ENCODE data around the gene MYH11.

MYH11 gene

GRCh38 chr16:15765880-15766279, 90.9 kb downstream of the MYH11 start:
- no CpG with 5 or more reads among the region's 3 CpGs for WGBS, 2 donors (ENCODE audit: extremely low coverage in 2 of 2, insufficient read length in 2 of 2, insufficient replicate concordance in 1 of 2)
- Histone ChIP-seq H3K27me3 (ENCODE audit: control insufficient read depth in 3 of 3, insufficient read depth in 3 of 3, low read depth in 1 of 3, low read length in 3 of 3) (peaks cover 0 to 3% (median 0%) of the 10 kb centered on the region in 3 experiments), H3K18ac (ENCODE audit: low read length) (no peak overlapping the region), H3K36me3 (replicated peaks in 1 of 2; ENCODE audit: control insufficient read depth in 2 of 2, insufficient read depth in 2 of 2, low read length in 2 of 2) (no peaks in the 10 kb centered on the region), H3K9ac (ENCODE audit: low read depth, low read length, poor library complexity) (no peak overlapping the region), H2BK15ac (ENCODE audit: low read length) (no peak overlapping the region), H3K4me1 (ENCODE audit: control insufficient read depth in 2 of 2, insufficient read depth in 1 of 2, low read depth in 1 of 2, low read length in 2 of 2) (peaks cover 0 to 3% of the 10 kb centered on the region in 2 donors), H3K27ac (replicated peaks; ENCODE audit: low read length) (no peak overlapping the region), H3K14ac (ENCODE audit: low read length) (no peak overlapping the region), H2BK12ac (ENCODE audit: low read length) (no peak overlapping the region), H3K23ac (ENCODE audit: low read depth, low read length, poor library complexity) (no peak overlapping the region), H3K9me3 (replicated peaks in 1 of 2; ENCODE audit: control insufficient read depth in 2 of 2, insufficient read depth in 1 of 2, low read depth in 1 of 2, low read length in 2 of 2) (no peaks in the 10 kb centered on the region), H3K4ac (ENCODE audit: low read length) (no peak overlapping the region), H2BK5ac (ENCODE audit: low read length) (no peak overlapping the region), H3K4me3 (ENCODE audit: low read length in 2 of 2) (no peak overlapping the region), H4K8ac (ENCODE audit: low read depth, low read length) (no peak overlapping the region), H2AK5ac (ENCODE audit: low read depth, low read length) (no peak overlapping the region), H3K79me1 (ENCODE audit: low read depth, low read length) (no peaks in the 10 kb centered on the region), H4K91ac (ENCODE audit: low read depth, low read length, poor library complexity) (no peak overlapping the region), H2AFZ (ENCODE audit: low read length) (no peak overlapping the region), H3K4me2 (ENCODE audit: insufficient read depth, low read length, poor library complexity, severe bottlenecking) (no peak overlapping the region), H2BK120ac (ENCODE audit: low read depth, low read length) (no peak overlapping the region)
- DNase-seq (ENCODE audit: low spot score) = peak; percentile 38

- no peaks in the 10 kb centered on the region for H3K27me3 ChIP-seq (ENCODE audit: control insufficient read depth in 3 of 3, insufficient read depth in 3 of 3, low read depth in 1 of 3, low read length in 3 of 3)
- H3K18ac ChIP-seq (ENCODE audit: low read length) = no peak overlapping the region
These were observed 91.7 kb downstream of the MYH11 start for GRCh38 chr16:15765116-15765515.

GRCh38 chr16:15764112-15764511, 92.7 kb downstream of the MYH11 start:
- no CpG with 5 or more reads among the region's 2 CpGs for WGBS, 2 donors (ENCODE audit: extremely low coverage in 2 of 2, insufficient read length in 2 of 2, insufficient replicate concordance in 1 of 2)
- no peak overlapping the region for H3K18ac ChIP-seq (ENCODE audit: low read length)

More at GRCh38 chr16:15765116-15765515, 91.7 kb downstream of the MYH11 start:
- Histone ChIP-seq H3K4me2 (ENCODE audit: insufficient read depth, low read length, poor library complexity, severe bottlenecking) (no peak overlapping the region), H3K9ac (ENCODE audit: low read depth, low read length, poor library complexity) (no peak overlapping the region), H3K4ac (ENCODE audit: low read length) (no peak overlapping the region), H2BK5ac (ENCODE audit: low read length) (no peak overlapping the region), H3K36me3 (replicated peaks in 1 of 2; ENCODE audit: control insufficient read depth in 2 of 2, insufficient read depth in 2 of 2, low read length in 2 of 2) (no peaks in the 10 kb centered on the region), H3K14ac (ENCODE audit: low read length) (no peak overlapping the region), H2AFZ (ENCODE audit: low read length) (no peak overlapping the region), H3K27ac (replicated peaks; ENCODE audit: low read length) (no peak overlapping the region), H4K8ac (ENCODE audit: low read depth, low read length) (no peak overlapping the region), H3K23ac (ENCODE audit: low read depth, low read length, poor library complexity) (no peak overlapping the region), H2BK12ac (ENCODE audit: low read length) (no peak overlapping the region), H2AK5ac (ENCODE audit: low read depth, low read length) (no peak overlapping the region), H3K9me3 (replicated peaks in 1 of 2; ENCODE audit: control insufficient read depth in 2 of 2, insufficient read depth in 1 of 2, low read depth in 1 of 2, low read length in 2 of 2) (no peaks in the 10 kb centered on the region), H3K4me1 (ENCODE audit: control insufficient read depth in 2 of 2, insufficient read depth in 1 of 2, low read depth in 1 of 2, low read length in 2 of 2) (peaks cover 0 to 3% of the 10 kb centered on the region in 2 donors), H3K4me3 (ENCODE audit: low read length in 2 of 2) (no peak overlapping the region), H2BK15ac (ENCODE audit: low read length) (no peak overlapping the region), H4K91ac (ENCODE audit: low read depth, low read length, poor library complexity) (no peak overlapping the region), H2BK120ac (ENCODE audit: low read depth, low read length) (no peak overlapping the region), H3K79me1 (ENCODE audit: low read depth, low read length) (no peaks in the 10 kb centered on the region)
- WGBS, 2 donors (ENCODE audit: extremely low coverage in 2 of 2, insufficient read length in 2 of 2, insufficient replicate concordance in 1 of 2) = 100% methylated on average over 2 to 4 of the region's 4 CpGs
- no peak for DNase-seq (ENCODE audit: low spot score)

GRCh38 chr16:15760129-15760528, 96.7 kb downstream of the MYH11 start:
- H4K8ac ChIP-seq (ENCODE audit: low read depth, low read length) = no peak overlapping the region
- no peak overlapping the region for H3K18ac ChIP-seq (ENCODE audit: low read length)
- H3K9ac ChIP-seq (ENCODE audit: low read depth, low read length, poor library complexity) = no peak overlapping the region
- WGBS, 2 donors (ENCODE audit: extremely low coverage in 2 of 2, insufficient read length in 2 of 2, insufficient replicate concordance in 1 of 2) = no CpG with 5 or more reads among the region's 1 CpG
- H3K9me3 ChIP-seq (replicated peaks in 1 of 2; ENCODE audit: control insufficient read depth in 2 of 2, insufficient read depth in 1 of 2, low read depth in 1 of 2, low read length in 2 of 2) = no peaks in the 10 kb centered on the region
- H3K79me1 ChIP-seq (ENCODE audit: low read depth, low read length) = no peaks in the 10 kb centered on the region
- H3K4me3 ChIP-seq (ENCODE audit: low read length in 2 of 2) = peak overlapping the region in 1 of 2 donors; percentile 53
- H2AK5ac ChIP-seq (ENCODE audit: low read depth, low read length) = no peak overlapping the region
- no peak overlapping the region for H3K23ac ChIP-seq (ENCODE audit: low read depth, low read length, poor library complexity)
- H2BK15ac ChIP-seq (ENCODE audit: low read length) = no peak overlapping the region
- no peak overlapping the region for H3K27ac ChIP-seq (replicated peaks; ENCODE audit: low read length)
- no peaks in the 10 kb centered on the region for H3K27me3 ChIP-seq (ENCODE audit: control insufficient read depth in 3 of 3, insufficient read depth in 3 of 3, low read depth in 1 of 3, low read length in 3 of 3)
- no peak overlapping the region for H3K4me2 ChIP-seq (ENCODE audit: insufficient read depth, low read length, poor library complexity, severe bottlenecking)
- H3K36me3 ChIP-seq (replicated peaks in 1 of 2; ENCODE audit: control insufficient read depth in 2 of 2, insufficient read depth in 2 of 2, low read length in 2 of 2) = no peaks in the 10 kb centered on the region
- no peak overlapping the region for H3K14ac ChIP-seq (ENCODE audit: low read length)
- no peak overlapping the region for H2AFZ ChIP-seq (ENCODE audit: low read length)
- no peak overlapping the region for H3K4ac ChIP-seq (ENCODE audit: low read length)
- no peaks in the 10 kb centered on the region for H3K4me1 ChIP-seq (ENCODE audit: control insufficient read depth in 2 of 2, insufficient read depth in 1 of 2, low read depth in 1 of 2, low read length in 2 of 2)
- H2BK5ac ChIP-seq (ENCODE audit: low read length) = no peak overlapping the region
- H2BK12ac ChIP-seq (ENCODE audit: low read length) = no peak overlapping the region
- no peak for DNase-seq (ENCODE audit: low spot score)
- H4K91ac ChIP-seq (ENCODE audit: low read depth, low read length, poor library complexity) = no peak overlapping the region
- no peak overlapping the region for H2BK120ac ChIP-seq (ENCODE audit: low read depth, low read length)

More at GRCh38 chr16:15764112-15764511, 92.7 kb downstream of the MYH11 start:
- Histone ChIP-seq H3K27ac (replicated peaks; ENCODE audit: low read length) (no peak overlapping the region), H2BK120ac (ENCODE audit: low read depth, low read length) (no peak overlapping the region), H3K4ac (ENCODE audit: low read length) (no peak overlapping the region), H2AFZ (ENCODE audit: low read length) (no peak overlapping the region), H2AK5ac (ENCODE audit: low read depth, low read length) (no peak overlapping the region), H3K9me3 (replicated peaks in 1 of 2; ENCODE audit: control insufficient read depth in 2 of 2, insufficient read depth in 1 of 2, low read depth in 1 of 2, low read length in 2 of 2) (no peaks in the 10 kb centered on the region), H2BK5ac (ENCODE audit: low read length) (no peak overlapping the region), H3K23ac (ENCODE audit: low read depth, low read length, poor library complexity) (no peak overlapping the region), H3K27me3 (ENCODE audit: control insufficient read depth in 3 of 3, insufficient read depth in 3 of 3, low read depth in 1 of 3, low read length in 3 of 3) (no peaks in the 10 kb centered on the region), H3K79me1 (ENCODE audit: low read depth, low read length) (no peaks in the 10 kb centered on the region), H3K4me2 (ENCODE audit: insufficient read depth, low read length, poor library complexity, severe bottlenecking) (no peak overlapping the region), H3K4me3 (ENCODE audit: low read length in 2 of 2) (no peak overlapping the region), H3K4me1 (ENCODE audit: control insufficient read depth in 2 of 2, insufficient read depth in 1 of 2, low read depth in 1 of 2, low read length in 2 of 2) (peaks cover 0 to 1% of the 10 kb centered on the region in 2 donors), H3K9ac (ENCODE audit: low read depth, low read length, poor library complexity) (no peak overlapping the region), H4K8ac (ENCODE audit: low read depth, low read length) (no peak overlapping the region), H2BK12ac (ENCODE audit: low read length) (no peak overlapping the region), H3K14ac (ENCODE audit: low read length) (no peak overlapping the region), H3K36me3 (replicated peaks in 1 of 2; ENCODE audit: control insufficient read depth in 2 of 2, insufficient read depth in 2 of 2, low read length in 2 of 2) (no peaks in the 10 kb centered on the region), H4K91ac (ENCODE audit: low read depth, low read length, poor library complexity) (no peak overlapping the region), H2BK15ac (ENCODE audit: low read length) (no peak overlapping the region)
- DNase-seq (ENCODE audit: low spot score) = no peak
